K562 (cell line): ENCODE results near the gene SCARF2. TPM values are rescaled to one million over a fixed set of nuclear protein-coding genes. Genes with fewer than 3 reads are reported as not detected.
A peak's percentile ranks its signal among the peaks of the same experiment; 100 is the strongest.

Experiments
- ATAC-seq: fragments of 200-7000 bp; cut with Tn5 transposase; 3 replicates; pipeline ENCODE4 v1.9.1; 2020; ENCODE audit warnings: moderate library complexity
- BruUV-seq: library from RNA; stranded (reverse); fragments of 400-500 nt; replicated peaks from 2 replicates; lab custom pipeline; 2021; lab: Mats Ljungman, UMichigan
- CTCF ChIA-PET: fragments of 300-600 bp; formaldehyde crosslinking; extraction: SDS; loops from one replicate; lab custom pipeline; 2021; ENCODE audit warnings: low intra/inter-chr PET ratio; lab: Yijun Ruan, JAX
- POLR2A ChIA-PET: fragments of 300-600, 350-650 bp; sonication (Branson Sonifier 250); formaldehyde crosslinking; extraction: SDS; loops from one replicate; lab custom pipeline; 2021; ENCODE audit warnings: antibody characterized with exemption, inconsistent platforms; lab: Yijun Ruan, JAX
- DNase-seq, 4 experiments: peaks; one replicate each; pipeline versions ENCODE4 v3.0.0 to v3.0.0-alpha.2; 2011 to 2018; ENCODE audit warnings: low spot score in 3 of 4, mixed read lengths in 3 of 4; ENCODE audit errors: extremely low read depth in 1 of 4
- FAIRE-seq: peaks from 2 replicates; lab custom pipeline; 2011; peaks lifted over from hg19 to GRCh38; lab: Jason Lieb, UNC
- H2AFZ ChIP-seq: 2 replicates; pipeline ENCODE4 v1.6.0; 2011; ENCODE audit warnings: low read depth, low read length, control low read depth, inconsistent platforms
- H3K27ac ChIP-seq: fragments of 200-600 bp; 3 replicates; pipeline ENCODE4 v1.8.0; 2011; ENCODE audit warnings: low read depth, mild to moderate bottlenecking, control low read depth, inconsistent platforms, low read length, moderate library complexity, mixed read lengths; ENCODE audit errors: extremely low read depth
- H3K27me3 ChIP-seq, 2 experiments: fragments of 300-600 bp in 1 of 2; 2 replicates in 1 of 2; 3 replicates in 1 of 2; pipeline versions ENCODE4 v1.6.0 to v1.8.0; 2011; ENCODE audit warnings: inconsistent platforms in 2 of 2, low read length in 2 of 2, mild to moderate bottlenecking in 1 of 2, mixed read lengths in 1 of 2, moderate library complexity in 1 of 2; ENCODE audit not compliant: control insufficient read depth in 2 of 2, insufficient read depth in 2 of 2
- H3K36me3 ChIP-seq: fragments of 300-600 bp; 3 replicates; pipeline ENCODE4 v1.8.0; 2011; ENCODE audit warnings: mild to moderate bottlenecking, low read length, inconsistent platforms; ENCODE audit not compliant: control insufficient read depth, insufficient read depth
- H3K4me1 ChIP-seq, 2 experiments: fragments of 200-600 bp in 1 of 2; replicated peaks in 1 of 2; 2 replicates in 1 of 2; 3 replicates in 1 of 2; pipeline versions ENCODE4 v1.5.1 to v1.8.0; 2011; ENCODE audit warnings: inconsistent platforms in 2 of 2, low read length in 2 of 2, mild to moderate bottlenecking in 1 of 2, mixed read lengths in 1 of 2, moderate library complexity in 1 of 2; ENCODE audit not compliant: control insufficient read depth in 2 of 2, insufficient read depth in 2 of 2
- H3K4me2 ChIP-seq: 2 replicates; pipeline ENCODE4 v1.6.1; 2011; ENCODE audit warnings: low read length, control low read depth, inconsistent platforms, mixed read lengths; ENCODE audit not compliant: insufficient read depth
- H3K4me3 ChIP-seq: fragments of 200-600 bp; sonication (generic), shearing (Covaris generic); 2 replicates; pipeline ENCODE4 v1.5.1; 2016; ENCODE audit warnings: control low read depth, inconsistent platforms
- H3K79me2 ChIP-seq: fragments of 200-600 bp; 3 replicates; pipeline ENCODE4 v1.8.0; 2011; ENCODE audit warnings: low read length, inconsistent platforms; ENCODE audit not compliant: control insufficient read depth, insufficient read depth
- H3K9ac ChIP-seq, 2 experiments: 2 replicates each; pipeline versions ENCODE4 v1.6.0 to v1.6.1; 2011; ENCODE audit warnings: low read depth in 2 of 2, low read length in 2 of 2, control low read depth in 1 of 2, inconsistent platforms in 1 of 2, mild to moderate bottlenecking in 1 of 2, mixed read lengths in 1 of 2; ENCODE audit not compliant: insufficient read depth in 1 of 2
- H3K9me1 ChIP-seq: one replicate; pipeline ENCODE4 v1.6.0; 2011; ENCODE audit warnings: inconsistent platforms, mild to moderate bottlenecking, low read length, moderate library complexity; ENCODE audit not compliant: control insufficient read depth, insufficient read depth
- H3K9me3 ChIP-seq: replicated peaks from 2 replicates; pipeline ENCODE4 v1.5.1; 2011; ENCODE audit warnings: low read depth, low read length, inconsistent platforms; ENCODE audit not compliant: control insufficient read depth, insufficient read depth
- H4K20me1 ChIP-seq: replicated peaks from 2 replicates; pipeline ENCODE4 v1.6.1; 2011; ENCODE audit warnings: low read length, inconsistent platforms, mixed read lengths; ENCODE audit not compliant: control insufficient read depth, insufficient read depth
- ETV1 ChIP-seq: fragments of 450-650 bp; conservative IDR thresholded peaks from 2 replicates; pipeline ENCODE4 v1.6.1; 2016; ENCODE audit warnings: missing genetic modification characterization, control low read depth, low read depth, missing compliant biosample characterization
- FOXK1 ChIP-seq: sonication (generic); formaldehyde crosslinking; IDR thresholded peaks from 2 replicates; pipeline ENCODE4 v1.8.0; 2022; ENCODE audit warnings: missing genetic modification reagents, mild to moderate bottlenecking, borderline replicate concordance
- ILF3 ChIP-seq: fragments of 450-650 bp; IDR thresholded peaks from 2 replicates; pipeline ENCODE4 v1.6.1; 2018; ENCODE audit warnings: antibody characterized with exemption, mild to moderate bottlenecking, moderate library complexity, borderline replicate concordance
- MCM5 ChIP-seq: fragments of 450-650 bp; IDR thresholded peaks from 2 replicates; pipeline ENCODE4 v1.6.1; 2016; ENCODE audit warnings: low read depth
- ZNF717 ChIP-seq: fragments of 250-450 bp; sonication (Bioruptor Pico); IDR thresholded peaks from 2 replicates; pipeline ENCODE4 v1.5.0; 2021
- WGBS: fragments of 100-300 bp; shearing (Covaris generic); methylation state at CpG from one replicate; pipeline ENCODE4 v1.1.6; 2016; ENCODE audit warnings: low coverage, mixed read lengths; ENCODE audit not compliant: insufficient coverage; ENCODE audit errors: missing lambda C conversion rate; 5-methylcytosine and 5-hydroxymethylcytosine counted together
- in situ Hi-C: fragments of 300-500 bp; cut with MboI; formaldehyde crosslinking; loops from 4 replicates; pipeline ENCODE4 v1.15.0; 2018; ENCODE audit warnings: inconsistent platforms, mixed read lengths
- intact Hi-C: fragments of 100-400 bp; cut with micrococcal nuclease; formaldehyde crosslinking; loops from 2 replicates; pipeline ENCODE4 v1.14.2; 2022
- polyA plus RNA-seq, 8 experiments: library from polyadenylated mRNA; depleted of rRNA in 4 of 8; stranded (reverse) in 5 of 8; unstranded in 3 of 8; fragments of >200 nt; fragmentation: Nextera tagmentation in 2 of 8; fragmentation: Illumina TruSeq in 1 of 8; extraction: Ambion mirVana in 2 of 8; extraction: Trizol in 1 of 8; gene quantifications; 2 replicates each; pipeline versions ENCODE4 v1.2.1 to v1.2.3, GENCODE V29; 2011 to 2014; ENCODE audit warnings: inconsistent platforms in 1 of 8, missing spikeins in 1 of 8
- total RNA-seq, 7 experiments: library from RNA; depleted of rRNA in 6 of 7; stranded (reverse); fragments of >200 nt in 6 of 7; fragmentation: Illumina TruSeq in 2 of 7; extraction: Trizol in 2 of 7; gene quantifications; 2 replicates each; pipeline versions ENCODE4 v1.2.1 to v1.2.3, GENCODE V29; 2011 to 2021; ENCODE audit warnings: low replicate concordance in 1 of 7
- TF ChIP-seq, protein P1 (sequence below): fragments of 200-800 bp; sonication (Bioruptor generic); IDR thresholded peaks from 2 replicates; pipeline ENCODE4 v1.6.1; 2016; ENCODE audit warnings: missing genetic modification characterization, missing compliant biosample characterization

Gene SCARF2
- total and polyA plus RNA-seq, 9 of the 15 experiments (the other 6 are each of a cell fraction or from before 2014, with no cell fraction given) = 0.06 to 0.32 (median 0.21) TPM; not detected in 5

- BruUV-seq = no TSS peak
- 46% methylated on average over 4 of the region's 4 CpGs for WGBS
- Histone ChIP-seq H3K27ac (no peak overlapping the region), H3K79me2 (no peaks in the 10 kb centered on the region), H3K4me1 (peaks cover 3 to 6% of the 10 kb centered on the region in 2 experiments; a peak in 3 of 5 replicates), H2AFZ (no peak overlapping the region), H3K27me3 (no peaks in the 10 kb centered on the region), H4K20me1 (peaks cover 16% of the 10 kb centered on the region), H3K4me3 (no peak overlapping the region), H3K9me3 (no peaks in the 10 kb centered on the region), H3K9me1 (no peaks in the 10 kb centered on the region), H3K36me3 (peaks cover 3% of the 10 kb centered on the region; the same call in 1 of the 3 replicates), H3K4me2 (no peak overlapping the region), H3K9ac (no peak overlapping the region)
- no peak for ATAC-seq
- DNase-seq = no peak
- CTCF ChIA-PET = no interaction called here
- POLR2A ChIA-PET = interaction anchor here (1.0 to 5.6 kb wide), 5 partner anchors 9 to 81 kb away, joined by 3 to 46 read pairs (median 6); no protein-coding TSS in a partner anchor
- intact Hi-C loops (no loop called here), in situ Hi-C loops (no loop called here)
- FAIRE-seq = no peak
- TF ChIP-seq ILF3 = no peak
- TF ChIP-seq MCM5 = no peak
- peak; percentile 40; the same call in 1 of the 2 replicates for TF ChIP-seq ZNF717 (CRISPR knock-in tag)
- TF ChIP-seq FOXK1 (CRISPR knock-in tag) = no peak
- no peak for TF ChIP-seq ETV1 (tag)
- TF ChIP-seq, protein P1, sequence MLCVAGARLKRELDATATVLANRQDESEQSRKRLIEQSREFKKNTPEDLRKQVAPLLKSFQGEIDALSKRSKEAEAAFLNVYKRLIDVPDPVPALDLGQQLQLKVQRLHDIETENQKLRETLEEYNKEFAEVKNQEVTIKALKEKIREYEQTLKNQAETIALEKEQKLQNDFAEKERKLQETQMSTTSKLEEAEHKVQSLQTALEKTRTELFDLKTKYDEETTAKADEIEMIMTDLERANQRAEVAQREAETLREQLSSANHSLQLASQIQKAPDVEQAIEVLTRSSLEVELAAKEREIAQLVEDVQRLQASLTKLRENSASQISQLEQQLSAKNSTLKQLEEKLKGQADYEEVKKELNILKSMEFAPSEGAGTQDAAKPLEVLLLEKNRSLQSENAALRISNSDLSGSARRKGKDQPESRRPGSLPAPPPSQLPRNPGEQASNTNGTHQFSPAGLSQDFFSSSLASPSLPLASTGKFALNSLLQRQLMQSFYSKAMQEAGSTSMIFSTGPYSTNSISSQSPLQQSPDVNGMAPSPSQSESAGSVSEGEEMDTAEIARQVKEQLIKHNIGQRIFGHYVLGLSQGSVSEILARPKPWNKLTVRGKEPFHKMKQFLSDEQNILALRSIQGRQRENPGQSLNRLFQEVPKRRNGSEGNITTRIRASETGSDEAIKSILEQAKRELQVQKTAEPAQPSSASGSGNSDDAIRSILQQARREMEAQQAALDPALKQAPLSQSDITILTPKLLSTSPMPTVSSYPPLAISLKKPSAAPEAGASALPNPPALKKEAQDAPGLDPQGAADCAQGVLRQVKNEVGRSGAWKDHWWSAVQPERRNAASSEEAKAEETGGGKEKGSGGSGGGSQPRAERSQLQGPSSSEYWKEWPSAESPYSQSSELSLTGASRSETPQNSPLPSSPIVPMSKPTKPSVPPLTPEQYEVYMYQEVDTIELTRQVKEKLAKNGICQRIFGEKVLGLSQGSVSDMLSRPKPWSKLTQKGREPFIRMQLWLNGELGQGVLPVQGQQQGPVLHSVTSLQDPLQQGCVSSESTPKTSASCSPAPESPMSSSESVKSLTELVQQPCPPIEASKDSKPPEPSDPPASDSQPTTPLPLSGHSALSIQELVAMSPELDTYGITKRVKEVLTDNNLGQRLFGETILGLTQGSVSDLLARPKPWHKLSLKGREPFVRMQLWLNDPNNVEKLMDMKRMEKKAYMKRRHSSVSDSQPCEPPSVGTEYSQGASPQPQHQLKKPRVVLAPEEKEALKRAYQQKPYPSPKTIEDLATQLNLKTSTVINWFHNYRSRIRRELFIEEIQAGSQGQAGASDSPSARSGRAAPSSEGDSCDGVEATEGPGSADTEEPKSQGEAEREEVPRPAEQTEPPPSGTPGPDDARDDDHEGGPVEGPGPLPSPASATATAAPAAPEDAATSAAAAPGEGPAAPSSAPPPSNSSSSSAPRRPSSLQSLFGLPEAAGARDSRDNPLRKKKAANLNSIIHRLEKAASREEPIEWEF (CRISPR knock-in tag) = 0 out of 2 replicates have a peak, but pooled peaks have one; percentile 28
- TF ChIP-seq, all 486 proteins: peak for 2
These were observed 37.5 kb upstream of the SCARF2 start for GRCh38 chr22:20475115-20475436.
